Esophagus squamous epithelium (tissue), 4 donors: Measurements from ENCODE around the gene GSC2.

Experiments
- CTCF ChIP-seq, 6 experiments: fragments of 450-650 bp in 4 of 6; fragments of 200-600 bp in 2 of 6; sonication (generic) in 2 of 6; IDR thresholded peaks; one replicate each; pipeline ENCODE4 v1.5.1; 2016 to 2019; ENCODE audit warnings: antibody characterized with exemption in 6 of 6, mild to moderate bottlenecking in 4 of 6, moderate library complexity in 4 of 6
- POLR2A ChIP-seq, 4 donors: fragments of 450-650 bp; IDR thresholded peaks; one replicate each; pipeline ENCODE4 v1.6.1; 2017; ENCODE audit warnings: antibody characterized with exemption in 4 of 4, mild to moderate bottlenecking in 4 of 4, moderate library complexity in 3 of 4

GRCh38 chr22:19176732-19177131 is 26.6 kb upstream of the GSC2 start:
- TF ChIP-seq POLR2A (IDR thresholded peaks at IDR 0.05) = no peak
- TF ChIP-seq CTCF (IDR thresholded peaks at IDR 0.05) = no peak
